SJCRH30 (cell line): ENCODE results near the gene PCK2. TPM values are rescaled to one million over a fixed set of nuclear protein-coding genes. Genes with fewer than 3 reads are reported as not detected.

ENCODE experiments used
- DNase-seq, 2 experiments: peaks; one replicate each; pipeline ENCODE4 v3.0.0-alpha.2; 2015 to 2020
- H3K27ac ChIP-seq: fragments of 250-450 bp; sonication (Bioruptor Pico); 2 replicates; pipeline ENCODE4 v1.5.1; 2020; ENCODE audit warnings: mild to moderate bottlenecking, moderate library complexity
- H3K27me3 ChIP-seq: fragments of 250-450 bp; sonication (Bioruptor Pico); 2 replicates; pipeline ENCODE4 v1.5.1; 2020; ENCODE audit warnings: mild to moderate bottlenecking, moderate library complexity
- H3K36me3 ChIP-seq: fragments of 250-450 bp; sonication (Bioruptor Pico); 2 replicates; pipeline ENCODE4 v1.5.1; 2020; ENCODE audit warnings: mild to moderate bottlenecking, moderate library complexity
- H3K4me1 ChIP-seq: fragments of 250-450 bp; sonication (Bioruptor Pico); 2 replicates; pipeline ENCODE4 v1.5.1; 2020; ENCODE audit warnings: mild to moderate bottlenecking, moderate library complexity
- H3K4me3 ChIP-seq: fragments of 250-450 bp; sonication (Bioruptor Pico); 2 replicates; pipeline ENCODE4 v1.5.1; 2020; ENCODE audit warnings: mild to moderate bottlenecking, moderate library complexity
- H3K9me3 ChIP-seq: fragments of 250-450 bp; sonication (Bioruptor Pico); replicated peaks from 2 replicates; pipeline ENCODE4 v1.5.1; 2020; ENCODE audit warnings: mild to moderate bottlenecking, moderate library complexity
- total RNA-seq: library from RNA; depleted of rRNA; stranded (reverse); fragments of >200 nt; shearing (Covaris generic); gene quantifications from 2 replicates; pipeline ENCODE4 v1.2.3, GENCODE V29; 2014

The PCK2 gene
- total RNA-seq, 1 experiment from 2014 or later = 16.2 TPM

- Histone ChIP-seq H3K4me1 (no peaks in the 10 kb centered on the region), H3K27ac (no peak overlapping the region), H3K36me3 (no peaks in the 10 kb centered on the region), H3K9me3 (no peaks in the 10 kb centered on the region), H3K27me3 (no peaks in the 10 kb centered on the region), H3K4me3 (no peak overlapping the region)
- DNase-seq = peak; percentile 66 to 88
Measured at GRCh38 chr14:24058260-24058950, 35.7 kb upstream of the PCK2 start.

DNA sequence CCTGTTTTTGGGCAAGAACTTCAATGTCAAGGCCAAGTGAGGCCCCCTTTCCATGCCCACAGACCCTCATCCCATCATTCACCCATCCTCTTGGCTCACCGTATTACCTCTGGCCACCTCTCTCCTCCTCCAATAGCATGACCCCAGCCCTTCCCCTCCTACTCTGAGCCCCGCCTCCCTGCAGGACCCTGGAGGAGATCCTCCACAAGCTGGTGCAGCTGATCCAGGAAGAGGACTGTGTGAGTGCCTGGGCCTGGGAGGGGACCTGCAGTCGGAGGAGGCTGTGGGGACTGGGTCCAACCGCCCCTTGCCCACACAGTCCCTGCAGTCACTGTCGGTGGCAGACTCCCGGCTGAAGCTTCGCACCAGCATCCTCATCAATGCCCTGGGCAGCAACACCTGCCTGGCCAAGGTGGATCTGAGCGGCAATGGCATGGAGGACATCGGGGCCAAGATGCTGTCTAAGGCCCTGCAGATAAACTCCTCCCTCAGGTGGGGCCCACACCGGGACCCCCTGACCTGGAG lies 35.1 kb upstream of the PCK2 start:
- Histone ChIP-seq H3K27ac (no peak overlapping the region), H3K9me3 (no peaks in the 10 kb centered on the region)
- no peak for DNase-seq

DNA sequence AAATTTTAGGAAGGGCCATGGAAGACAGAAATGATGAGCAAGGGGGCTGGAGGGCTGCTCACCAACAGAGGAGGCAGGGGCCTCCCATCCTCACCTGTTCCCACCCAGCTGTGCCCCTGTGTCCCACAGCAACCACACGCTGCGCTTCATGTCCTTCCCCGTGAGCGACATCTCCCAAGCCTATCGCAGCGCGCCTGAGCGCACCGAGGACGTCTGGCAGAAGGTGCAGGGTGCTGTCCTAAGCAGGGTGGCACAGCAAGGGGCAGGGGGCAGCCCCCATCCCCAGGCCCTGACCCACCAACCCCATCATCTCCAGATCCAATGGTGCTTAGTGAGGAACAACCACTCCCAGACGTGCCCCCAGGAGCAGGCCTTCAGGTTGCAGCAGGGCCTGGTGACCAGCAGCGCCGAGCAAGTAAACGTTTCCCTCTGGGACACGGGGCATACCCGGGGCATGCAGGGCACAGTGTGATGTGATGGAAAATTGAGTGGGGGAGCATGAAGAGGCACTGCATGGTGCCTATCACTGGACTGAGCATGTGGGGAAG lies 34.2 kb upstream of the PCK2 start:
- H3K27me3 ChIP-seq = no peaks in the 10 kb centered on the region
- no peak overlapping the region for H3K4me3 ChIP-seq
- no peak for DNase-seq
- H3K36me3 ChIP-seq = no peaks in the 10 kb centered on the region
- no peak overlapping the region for H3K27ac ChIP-seq
- peaks cover 5% of the 10 kb centered on the region; the same call in 1 of the 2 replicates for H3K4me1 ChIP-seq
- no peaks in the 10 kb centered on the region for H3K9me3 ChIP-seq

More for the DNA sequence above, 35.1 kb upstream of the PCK2 start:
- H3K27me3 ChIP-seq = no peaks in the 10 kb centered on the region
- H3K4me3 ChIP-seq = no peak overlapping the region
- H3K4me1 ChIP-seq = peaks cover under 1% of the 10 kb centered on the region; the same call in 1 of the 2 replicates
- no peaks in the 10 kb centered on the region for H3K36me3 ChIP-seq

GRCh38 chr14:24060443-24060842 lies 33.7 kb upstream of the PCK2 start:
- Histone ChIP-seq H3K4me1 (peaks cover 5% of the 10 kb centered on the region; the same call in 1 of the 2 replicates), H3K4me3 (no peak overlapping the region), H3K9me3 (no peaks in the 10 kb centered on the region), H3K27me3 (no peaks in the 10 kb centered on the region), H3K36me3 (no peaks in the 10 kb centered on the region), H3K27ac (no peak overlapping the region)
- no peak for DNase-seq

GRCh38 chr14:24060984-24061913 lies 32.9 kb upstream of the PCK2 start:
- Histone ChIP-seq H3K9me3 (no peaks in the 10 kb centered on the region), H3K27ac (no peak overlapping the region), H3K27me3 (no peaks in the 10 kb centered on the region), H3K4me1 (peaks cover 5% of the 10 kb centered on the region; the same call in 1 of the 2 replicates), H3K4me3 (no peak overlapping the region), H3K36me3 (no peaks in the 10 kb centered on the region)
- DNase-seq = no peak

DNA sequence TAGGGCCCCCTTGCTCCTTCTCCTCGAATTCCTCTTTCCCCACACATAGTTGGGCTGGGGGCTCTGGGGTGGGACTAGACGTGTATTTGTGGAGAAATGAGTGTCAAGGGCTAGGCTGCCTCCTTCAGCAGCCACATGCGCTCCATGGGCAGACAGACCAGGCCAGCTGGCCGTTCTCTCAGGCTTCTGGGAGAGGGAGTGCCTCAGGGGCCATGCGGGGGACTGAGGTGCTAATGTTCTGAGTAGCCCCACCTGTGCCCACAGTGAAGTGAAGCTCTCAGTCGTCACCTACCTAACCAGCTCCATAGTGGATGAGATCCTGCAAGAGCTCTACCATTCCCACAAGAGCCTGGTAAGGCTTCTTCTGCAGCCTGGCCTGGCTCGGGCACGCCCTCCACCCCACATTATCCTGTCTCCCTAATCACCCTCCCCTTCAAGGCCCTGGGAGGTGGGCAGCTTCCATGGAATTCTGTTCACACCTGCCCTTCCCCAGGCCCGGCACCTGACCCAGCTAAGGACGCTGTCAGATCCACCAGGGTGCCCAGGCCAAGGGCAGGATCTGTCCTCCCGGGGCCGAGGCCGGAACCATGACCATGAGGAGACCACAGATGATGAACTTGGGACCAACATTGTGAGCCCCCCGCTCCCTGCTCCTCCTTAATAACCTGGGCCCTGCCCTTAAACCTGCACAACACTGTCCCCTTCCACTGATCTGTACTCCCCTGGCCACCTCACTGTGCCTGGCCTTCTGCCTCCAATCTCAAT lies 31.7 kb upstream of the PCK2 start:
- peaks cover 5% of the 10 kb centered on the region; the same call in 1 of the 2 replicates for H3K4me1 ChIP-seq
- H3K27me3 ChIP-seq = no peaks in the 10 kb centered on the region
- no peaks in the 10 kb centered on the region for H3K36me3 ChIP-seq
- no peaks in the 10 kb centered on the region for H3K9me3 ChIP-seq
- H3K27ac ChIP-seq = no peak overlapping the region
- no peak for DNase-seq
- H3K4me3 ChIP-seq = no peak overlapping the region

DNA sequence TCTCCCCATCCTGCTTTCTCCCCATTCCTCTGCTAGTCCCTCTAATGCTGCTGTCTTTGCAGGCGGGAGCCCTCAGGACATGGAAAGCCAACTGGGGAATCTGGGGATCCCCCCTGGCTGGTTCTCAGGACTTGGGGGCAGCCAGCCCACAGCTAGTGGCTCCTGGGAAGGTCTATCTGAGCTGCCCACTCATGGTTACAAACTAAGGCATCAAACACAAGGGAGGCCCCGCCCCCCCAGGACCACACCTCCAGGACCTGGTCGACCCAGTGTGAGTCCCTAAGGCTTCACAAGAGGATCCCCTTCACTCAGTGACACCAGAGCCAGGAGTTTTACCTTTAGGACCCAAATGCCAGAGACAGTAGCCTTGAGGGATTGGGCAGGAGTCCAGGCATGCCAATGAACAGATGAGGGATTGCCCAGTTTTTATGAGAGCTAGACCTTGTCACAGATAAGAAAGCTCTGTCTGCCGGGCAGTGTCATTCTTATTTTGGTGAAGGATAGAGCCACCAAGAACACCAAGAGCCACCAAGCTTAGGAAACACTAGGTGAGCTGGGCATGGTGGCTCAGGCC lies 30.8 kb upstream of the PCK2 start:
- Histone ChIP-seq H3K9me3 (no peaks in the 10 kb centered on the region), H3K4me1 (peaks cover 5% of the 10 kb centered on the region; the same call in 1 of the 2 replicates)
- no peak for DNase-seq

GRCh38 chr14:24064091-24064795 lies 29.9 kb upstream of the PCK2 start:
- peaks cover 5% of the 10 kb centered on the region; the same call in 1 of the 2 replicates for H3K4me1 ChIP-seq
- H3K27ac ChIP-seq = no peak overlapping the region
- H3K36me3 ChIP-seq = no peaks in the 10 kb centered on the region
- H3K4me3 ChIP-seq = no peak overlapping the region
- DNase-seq = peak; percentile 50 to 54
- H3K27me3 ChIP-seq = no peaks in the 10 kb centered on the region
- no peaks in the 10 kb centered on the region for H3K9me3 ChIP-seq

More for the DNA sequence above, 30.8 kb upstream of the PCK2 start:
- H3K4me3 ChIP-seq = no peak overlapping the region
- no peaks in the 10 kb centered on the region for H3K27me3 ChIP-seq
- no peaks in the 10 kb centered on the region for H3K36me3 ChIP-seq
- H3K27ac ChIP-seq = no peak overlapping the region

DNA sequence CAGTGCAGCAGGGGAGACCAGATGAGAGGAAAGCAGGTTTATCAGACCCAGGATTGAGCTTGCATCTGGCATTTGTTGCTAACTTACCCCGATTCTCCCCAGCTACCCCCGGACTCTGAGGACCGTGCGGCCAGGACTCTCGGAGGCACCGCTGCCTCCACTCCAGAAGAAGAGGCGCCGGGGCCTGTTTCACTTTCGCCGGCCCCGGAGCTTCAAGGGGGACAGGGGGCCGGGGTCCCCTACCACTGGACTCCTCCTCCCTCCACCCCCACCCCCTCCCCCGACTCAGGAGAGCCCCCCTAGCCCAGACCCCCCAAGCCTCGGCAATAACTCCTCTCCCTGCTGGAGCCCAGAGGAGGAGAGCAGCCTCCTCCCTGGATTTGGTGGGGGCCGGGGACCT lies 29.3 kb upstream of the PCK2 start:
- Histone ChIP-seq H3K4me1 (peaks cover 5% of the 10 kb centered on the region; the same call in 1 of the 2 replicates), H3K4me3 (no peak overlapping the region), H3K36me3 (no peaks in the 10 kb centered on the region), H3K9me3 (no peaks in the 10 kb centered on the region), H3K27me3 (no peaks in the 10 kb centered on the region; the same call in 1 of the 2 replicates), H3K27ac (no peak overlapping the region)
- DNase-seq = no peak

GRCh38 chr14:24065408-24065807 lies 28.7 kb upstream of the PCK2 start:
- Histone ChIP-seq H3K4me1 (peaks cover 5% of the 10 kb centered on the region; the same call in 1 of the 2 replicates), H3K9me3 (no peaks in the 10 kb centered on the region), H3K27me3 (no peaks in the 10 kb centered on the region; the same call in 1 of the 2 replicates), H3K27ac (no peak overlapping the region), H3K36me3 (no peaks in the 10 kb centered on the region), H3K4me3 (no peak overlapping the region)
- no peak for DNase-seq

DNA sequence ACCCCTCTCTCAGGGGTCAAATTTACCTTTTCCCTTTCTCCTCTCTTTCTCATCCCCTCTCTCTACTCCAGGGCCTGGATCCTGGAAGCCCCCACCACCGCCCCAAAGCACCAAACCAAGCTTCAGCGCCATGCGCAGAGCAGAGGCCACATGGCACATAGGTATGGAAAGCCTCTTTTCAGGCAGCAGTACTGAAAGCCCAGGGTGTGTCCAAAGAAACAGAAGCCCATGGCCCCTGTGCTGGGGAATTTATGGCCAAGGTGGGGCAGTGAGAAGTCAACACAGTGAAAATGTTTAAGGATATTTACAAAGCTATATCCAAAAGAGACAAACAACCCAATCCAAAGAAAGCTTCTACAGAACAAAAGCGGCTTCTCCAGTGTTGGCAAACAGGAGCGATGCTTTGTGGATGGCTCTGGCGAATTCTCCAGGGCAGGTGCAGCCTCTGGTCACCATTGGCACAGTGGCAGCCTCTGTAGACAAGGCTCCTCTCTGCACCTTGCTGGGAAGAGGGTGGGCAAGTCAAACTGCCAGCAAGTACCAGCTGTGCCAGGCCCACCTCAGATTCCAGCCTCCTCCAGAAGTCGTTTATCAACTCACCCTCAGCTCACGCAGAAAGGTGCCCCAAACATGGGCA lies 27.5 kb upstream of the PCK2 start:
- no peak overlapping the region for H3K4me3 ChIP-seq
- H3K27ac ChIP-seq = no peak overlapping the region
- no peak for DNase-seq
- peaks cover 5% of the 10 kb centered on the region; the same call in 1 of the 2 replicates for H3K4me1 ChIP-seq
- H3K36me3 ChIP-seq = no peaks in the 10 kb centered on the region
- no peaks in the 10 kb centered on the region for H3K9me3 ChIP-seq
- H3K27me3 ChIP-seq = no peaks in the 10 kb centered on the region; the same call in 1 of the 2 replicates

GRCh38 chr14:24067133-24068082 lies 26.7 kb upstream of the PCK2 start:
- no peak overlapping the region for H3K4me3 ChIP-seq
- H3K4me1 ChIP-seq = peaks cover 5% of the 10 kb centered on the region; the same call in 1 of the 2 replicates
- H3K36me3 ChIP-seq = no peaks in the 10 kb centered on the region
- H3K9me3 ChIP-seq = no peaks in the 10 kb centered on the region
- no peaks in the 10 kb centered on the region; the same call in 1 of the 2 replicates for H3K27me3 ChIP-seq
- no peak overlapping the region for H3K27ac ChIP-seq
- no peak for DNase-seq
